Lower leg skin (tissue), 4 donors: ENCODE measurements around the gene MINDY4. TPM values are rescaled to one million over a fixed set of nuclear protein-coding genes. Genes with fewer than 3 reads are reported as not detected.

Experiments used
- DNase-seq, 2 donors: peaks; one replicate each; pipeline ENCODE4 v3.0.0-alpha.2; 2019; ENCODE audit warnings: low spot score in 2 of 2
- H3K4me3 ChIP-seq: fragments of 200-600 bp; sonication (generic); 2 replicates; pipeline ENCODE4 v1.5.1; 2017; ENCODE audit warnings: mild to moderate bottlenecking, low read depth; ENCODE audit not compliant: poor library complexity, severe bottlenecking
- CTCF ChIP-seq, 3 donors: fragments of 450-650 bp; IDR thresholded peaks; one replicate each; pipeline ENCODE4 v1.5.1; 2016; ENCODE audit warnings: antibody characterized with exemption in 3 of 3, mild to moderate bottlenecking in 3 of 3, moderate library complexity in 2 of 3
- POLR2A ChIP-seq, 2 donors: fragments of 450-650 bp; IDR thresholded peaks; one replicate each; pipeline ENCODE4 v1.6.1; 2016 to 2017; ENCODE audit warnings: antibody characterized with exemption in 2 of 2, mild to moderate bottlenecking in 1 of 2, moderate library complexity in 1 of 2
- WGBS, 2 donors: methylation state at CpG; one replicate each; pipeline ENCODE4 v1.1.5; 2018; 5-methylcytosine and 5-hydroxymethylcytosine counted together
- intact Hi-C: fragments of 100-400 bp; cut with DNase I; formaldehyde crosslinking; loops from one replicate; pipeline ENCODE4 v1.15.0; 2023; ENCODE audit warnings: low total_unique reads
- total RNA-seq, 4 donors: library from RNA; depleted of rRNA; stranded (reverse); fragments of >200 nt; gene quantifications; one replicate each; pipeline ENCODE4 v1.1.0, GENCODE V29; 2016

Gene MINDY4
- total RNA-seq, 4 donors from 2014 or later: 4.0 to 4.7 (median 4.4) TPM

- no peak for TF ChIP-seq CTCF (IDR thresholded peaks at IDR 0.05)
- TF ChIP-seq POLR2A (IDR thresholded peaks at IDR 0.05): no peak
- H3K4me3 ChIP-seq: no peak overlapping the region
- DNase-seq: no peak
- WGBS, 2 donors: 85 to 98% methylated on average over 3 of the region's 3 CpGs
- intact Hi-C loops: no loop called here
Observed at GRCh38 chr7:30864101-30864500, 92.9 kb downstream of the MINDY4 start.

GRCh38 chr7:30865076-30865475 lies 93.9 kb downstream of the MINDY4 start:
- TF ChIP-seq CTCF (IDR thresholded peaks at IDR 0.05) (no peak), POLR2A (IDR thresholded peaks at IDR 0.05) (no peak)
- intact Hi-C loops: no loop called here
- no peak overlapping the region for H3K4me3 ChIP-seq
- DNase-seq: no peak
- WGBS, 2 donors: 86 to 89% methylated on average over 4 of the region's 4 CpGs

- intact Hi-C loops: no loop called here
- H3K4me3 ChIP-seq: no peak overlapping the region
- 95 to 96% methylated on average over 4 of the region's 4 CpGs for WGBS, 2 donors
- DNase-seq: no peak
- TF ChIP-seq CTCF (IDR thresholded peaks at IDR 0.05) (no peak), POLR2A (IDR thresholded peaks at IDR 0.05) (no peak)
Observed at GRCh38 chr7:30865821-30866220, 94.6 kb downstream of the MINDY4 start.

- no peak overlapping the region for H3K4me3 ChIP-seq
- intact Hi-C loops: no loop called here
- TF ChIP-seq POLR2A (IDR thresholded peaks at IDR 0.05) (no peak), CTCF (IDR thresholded peaks at IDR 0.05) (no peak)
- no peak for DNase-seq
- 78 to 81% methylated on average over 7 of the region's 7 CpGs for WGBS, 2 donors
Observed at GRCh38 chr7:30866939-30867338, 95.7 kb downstream of the MINDY4 start.

GRCh38 chr7:30867483-30867882 lies 96.3 kb downstream of the MINDY4 start:
- intact Hi-C loops: no loop called here
- WGBS, 2 donors: 83 to 94% methylated on average over 1 of the region's 1 CpG
- no peak overlapping the region for H3K4me3 ChIP-seq
- TF ChIP-seq POLR2A (IDR thresholded peaks at IDR 0.05) (no peak), CTCF (IDR thresholded peaks at IDR 0.05) (no peak)
- DNase-seq: no peak
